Stimulated activated CD8-positive, alpha-beta memory T cell treated with anti-CD3 and anti-CD28 coated beads, Interleukin-2, amount 100 ng/mL, for 1 hour (primary cell): Measurements from ENCODE around the gene SLAMF6.
"Not testable (repeated sequence)": the region's sequence is repeated elsewhere in the genome, so short reads cannot be mapped to it uniquely, and the experiment has no call there.

ENCODE experiments used
- DNase-seq, 2 donors: peaks; one replicate each; pipeline ENCODE4 v3.0.0-alpha.2; 2020; ENCODE audit warnings: low read depth in 2 of 2

Gene SLAMF6

GRCh38 chr1:160522622-160523345 lies at the start of gene SLAMF6:
Gene SLAMF6 (minus strand): TSS chr1:160523255. CDS start chr1:160523192, 63 bp downstream.
- DNase-seq, result no peak

- DNase-seq, result no peak
Observed at GRCh38 chr1:160570840-160571239, 47.8 kb upstream of the SLAMF6 start.

GRCh38 chr1:160569806-160570205 lies 46.8 kb upstream of the SLAMF6 start:
- no peak for DNase-seq

- peak in 1 of 2 donors; percentile 53 for DNase-seq
Observed at GRCh38 chr1:160567858-160568682, 45.0 kb upstream of the SLAMF6 start.

GRCh38 chr1:160567341-160567740 lies 44.3 kb upstream of the SLAMF6 start:
- no peak for DNase-seq

GRCh38 chr1:160565564-160565963 lies 42.5 kb upstream of the SLAMF6 start:
- DNase-seq, result no peak

- not testable (repeated sequence) for DNase-seq
Observed at GRCh38 chr1:160563230-160563629, 40.2 kb upstream of the SLAMF6 start.

GRCh38 chr1:160562745-160563144 lies 39.7 kb upstream of the SLAMF6 start:
- DNase-seq, result not testable (repeated sequence)

- DNase-seq, result no peak
Observed at GRCh38 chr1:160560806-160561205, 37.8 kb upstream of the SLAMF6 start.

GRCh38 chr1:160560045-160560705 lies 37.1 kb upstream of the SLAMF6 start:
- DNase-seq, result no peak

GRCh38 chr1:160559437-160559836 lies 36.4 kb upstream of the SLAMF6 start:
- DNase-seq, result not testable (repeated sequence)

GRCh38 chr1:160558660-160559380 lies 35.8 kb upstream of the SLAMF6 start:
- no peak for DNase-seq

- no peak for DNase-seq
Observed at GRCh38 chr1:160553778-160554177, 30.7 kb upstream of the SLAMF6 start.

- DNase-seq, result no peak
Observed at GRCh38 chr1:160552425-160552824, 29.4 kb upstream of the SLAMF6 start.

GRCh38 chr1:160550572-160551034 lies 27.5 kb upstream of the SLAMF6 start:
- DNase-seq, result peak in 1 of 2 donors; percentile 43

- DNase-seq, result no peak
Observed at GRCh38 chr1:160549665-160550006, 26.6 kb upstream of the SLAMF6 start.

GRCh38 chr1:160548960-160549664 lies 26.1 kb upstream of the SLAMF6 start:
- DNase-seq, result no peak

- no peak for DNase-seq
Observed at GRCh38 chr1:160548183-160548582, 25.1 kb upstream of the SLAMF6 start.

GRCh38 chr1:160547422-160547821 lies 24.4 kb upstream of the SLAMF6 start:
- no peak for DNase-seq

- no peak for DNase-seq
Observed at GRCh38 chr1:160546942-160547341, 23.9 kb upstream of the SLAMF6 start.

GRCh38 chr1:160544647-160545046 lies 21.6 kb upstream of the SLAMF6 start:
- no peak for DNase-seq
